ENCODE data around the gene PRKAR2B. TPM values are rescaled to one million over a fixed set of nuclear protein-coding genes. Genes with fewer than 3 reads are reported as not detected.
"Not testable (repeated sequence)": the region's sequence is repeated elsewhere in the genome, so short reads cannot be mapped to it uniquely, and the experiment has no call there.

PRKAR2B gene
- total RNA-seq, 1 donor from 2014 or later: 16.3 TPM

GRCh38 chr7:107045195-107045960, 873 bp downstream of the PRKAR2B start:
- DNase-seq (no peak), ATAC-seq (ENCODE audit: poor library complexity) (no peak)
- intact Hi-C loops (cut with DNase I): no loop called here

- ATAC-seq (ENCODE audit: poor library complexity) (no peak), DNase-seq (no peak)
- intact Hi-C loops (cut with DNase I): no loop called here
Observed at GRCh38 chr7:107045980-107046379, 1.5 kb downstream of the PRKAR2B start.

- ATAC-seq (ENCODE audit: poor library complexity): no peak
- no peak for DNase-seq
- intact Hi-C loops (cut with DNase I): no loop called here
Observed at GRCh38 chr7:107046491-107047259, 2.2 kb downstream of the PRKAR2B start.

- DNase-seq (no peak), ATAC-seq (ENCODE audit: poor library complexity) (no peak)
- intact Hi-C loops (cut with DNase I): no loop called here
Observed at GRCh38 chr7:107047902-107048782, 3.6 kb downstream of the PRKAR2B start.

- DNase-seq: no peak
- intact Hi-C loops (cut with DNase I): no loop called here
- ATAC-seq (ENCODE audit: poor library complexity): no peak
Observed at GRCh38 chr7:107048783-107049418, 4.4 kb downstream of the PRKAR2B start.

GRCh38 chr7:107049480-107049879, 5.0 kb downstream of the PRKAR2B start:
- DNase-seq (no peak), ATAC-seq (ENCODE audit: poor library complexity) (no peak)
- intact Hi-C loops (cut with DNase I): no loop called here

- DNase-seq (no peak), ATAC-seq (ENCODE audit: poor library complexity) (no peak)
- intact Hi-C loops (cut with DNase I): no loop called here
Observed at GRCh38 chr7:107049971-107050532, 5.5 kb downstream of the PRKAR2B start.

GRCh38 chr7:107051376-107051775, 6.9 kb downstream of the PRKAR2B start:
- intact Hi-C loops (cut with DNase I): no loop called here
- DNase-seq: no peak
- no peak for ATAC-seq (ENCODE audit: poor library complexity)

- intact Hi-C loops (cut with DNase I); DNase-seq; ATAC-seq (ENCODE audit: poor library complexity): not testable (repeated sequence)
Observed at GRCh38 chr7:107054965-107055364, 10.5 kb downstream of the PRKAR2B start.

GRCh38 chr7:107056058-107056457, 11.6 kb downstream of the PRKAR2B start:
- ATAC-seq (ENCODE audit: poor library complexity); intact Hi-C loops (cut with DNase I); DNase-seq: not testable (repeated sequence)

GRCh38 chr7:107056728-107057473, 12.4 kb downstream of the PRKAR2B start:
- DNase-seq: no peak
- ATAC-seq (ENCODE audit: poor library complexity): no peak
- intact Hi-C loops (cut with DNase I): no loop called here

- intact Hi-C loops (cut with DNase I): no loop called here
Observed at GRCh38 chr7:107057474-107057833, 12.9 kb downstream of the PRKAR2B start.

GRCh38 chr7:107059468-107059867, 15.0 kb downstream of the PRKAR2B start:
- no peak for ATAC-seq (ENCODE audit: poor library complexity)
- intact Hi-C loops (cut with DNase I): no loop called here
- no peak for DNase-seq

More at GRCh38 chr7:107057474-107057833, 12.9 kb downstream of the PRKAR2B start:
- ATAC-seq (ENCODE audit: poor library complexity) (no peak), DNase-seq (no peak)

- no peak for ATAC-seq (ENCODE audit: poor library complexity)
- intact Hi-C loops (cut with DNase I): no loop called here
- no peak for DNase-seq
Observed at GRCh38 chr7:107063245-107064120, 19.0 kb downstream of the PRKAR2B start.

- intact Hi-C loops (cut with DNase I): no loop called here
- DNase-seq (no peak), ATAC-seq (ENCODE audit: poor library complexity) (no peak)
Observed at GRCh38 chr7:107064255-107064654, 19.8 kb downstream of the PRKAR2B start.

GRCh38 chr7:107065929-107066247, 21.4 kb downstream of the PRKAR2B start:
- ATAC-seq (ENCODE audit: poor library complexity): peak; percentile 73
- intact Hi-C loops (cut with DNase I): no loop called here

GRCh38 chr7:107068156-107068555, 23.7 kb downstream of the PRKAR2B start:
- ATAC-seq (ENCODE audit: poor library complexity) (no peak), DNase-seq (no peak)
- intact Hi-C loops (cut with DNase I): no loop called here

More at GRCh38 chr7:107065929-107066247, 21.4 kb downstream of the PRKAR2B start:
- no peak for DNase-seq

Data from Right ventricle myocardium superior (tissue), 1 donor.